HG02610 (cell line): ENCODE measurements around the gene BEND4.
A peak's percentile ranks its signal among the peaks of the same experiment; 100 is the strongest.
"Not testable (repeated sequence)": the region's sequence is repeated elsewhere in the genome, so short reads cannot be mapped to it uniquely, and the experiment has no call there.

Source experiments
- ATAC-seq: cut with Tn5 transposase; IDR thresholded peaks from one replicate; pipeline ENCODE4 v1.9.1; 2021; ENCODE audit warnings: mild to moderate bottlenecking, moderate library complexity; ENCODE audit not compliant: unreplicated experiment

The BEND4 gene

DNA sequence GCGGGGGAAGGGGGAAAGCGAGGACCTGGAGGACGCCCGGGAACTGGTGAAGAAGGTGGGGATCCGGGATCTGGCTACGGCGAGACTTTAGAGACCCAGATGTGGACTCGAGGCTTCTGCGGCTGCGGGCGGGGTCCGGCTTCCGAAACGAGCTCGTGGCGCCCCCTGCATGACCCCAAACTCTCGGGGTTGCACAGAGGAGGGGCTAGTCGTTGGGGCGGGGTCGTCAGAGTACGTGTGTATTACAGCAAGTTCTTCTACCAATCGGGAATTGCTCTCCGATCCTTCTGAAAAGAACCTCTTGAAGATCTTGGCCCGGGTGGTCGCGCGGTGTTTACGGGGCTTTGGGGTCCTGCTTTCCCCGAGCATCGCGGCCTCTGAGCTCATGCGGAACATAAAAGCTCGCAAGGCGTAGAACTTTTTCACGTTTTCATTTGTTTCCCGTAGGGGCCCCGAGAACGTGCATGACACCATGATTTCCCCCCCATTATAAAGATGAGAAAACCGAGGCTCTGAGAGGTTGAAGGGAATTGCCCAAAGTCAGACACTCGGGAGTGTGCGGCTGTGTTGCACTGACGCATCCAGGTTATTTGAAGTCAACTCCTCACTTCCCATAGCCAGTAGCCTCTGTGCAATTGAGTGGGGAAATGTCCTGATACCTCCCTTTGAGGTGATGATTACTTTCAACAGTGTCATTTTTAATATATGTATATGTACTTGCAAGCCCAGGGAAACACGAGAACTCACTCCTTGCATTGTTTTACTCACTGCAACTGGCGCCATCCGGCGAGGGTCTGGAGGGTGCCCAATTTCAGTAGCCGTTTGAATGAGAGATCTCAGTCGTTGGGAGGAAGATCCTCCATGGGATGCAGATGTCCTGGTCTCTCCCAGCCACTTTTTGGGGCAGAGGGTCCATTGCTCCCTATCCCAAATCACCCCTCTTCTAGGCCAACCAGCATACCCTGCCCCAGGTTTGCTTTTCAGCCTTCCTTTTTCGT lies at the start of gene BEND4:
TSS of gene BEND4 (minus strand) at position 149 of the 998 bp plus-strand sequence. CDS start 512 bp downstream, outside the sequence.
- peak; percentile 17 for ATAC-seq

DNA sequence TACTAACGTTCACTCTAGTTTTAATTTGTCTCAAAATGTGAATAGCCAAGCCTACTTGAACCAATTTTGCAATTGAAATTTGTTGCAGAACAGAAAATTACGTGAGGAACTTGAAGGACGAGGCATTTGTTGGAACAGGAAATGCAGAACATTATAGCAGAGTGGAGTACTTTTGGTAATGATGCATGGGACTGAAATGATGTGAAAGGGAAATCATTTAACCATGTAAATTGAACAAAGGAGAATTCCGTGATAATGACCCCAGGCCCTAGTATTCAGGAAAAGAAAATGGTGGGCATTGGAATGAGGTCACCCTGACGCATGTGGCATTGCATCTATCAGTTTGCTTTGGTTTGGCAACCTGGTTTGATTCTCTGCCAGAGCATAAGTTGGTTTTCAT lies 44.9 kb upstream of the BEND4 start:
- ATAC-seq, result no peak

DNA sequence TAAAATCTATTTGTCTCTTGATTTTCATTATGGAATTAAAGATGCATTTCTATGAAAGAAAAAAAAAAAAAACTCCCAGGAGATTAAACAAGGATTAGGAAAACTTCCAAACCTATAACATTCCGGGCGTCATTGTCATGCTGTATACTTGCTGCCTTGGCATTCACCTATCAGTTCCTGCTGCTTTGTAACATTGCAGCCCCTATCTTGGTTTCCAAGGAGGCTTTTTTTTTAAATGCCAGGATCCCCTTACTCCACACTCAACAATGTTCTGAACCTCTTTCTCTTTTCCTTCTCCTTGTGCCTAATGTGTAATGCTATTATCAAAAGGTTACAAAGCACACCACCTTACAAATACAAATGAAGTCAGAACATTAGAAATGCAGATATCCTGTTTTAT lies 20.5 kb upstream of the BEND4 start:
- no peak for ATAC-seq

DNA sequence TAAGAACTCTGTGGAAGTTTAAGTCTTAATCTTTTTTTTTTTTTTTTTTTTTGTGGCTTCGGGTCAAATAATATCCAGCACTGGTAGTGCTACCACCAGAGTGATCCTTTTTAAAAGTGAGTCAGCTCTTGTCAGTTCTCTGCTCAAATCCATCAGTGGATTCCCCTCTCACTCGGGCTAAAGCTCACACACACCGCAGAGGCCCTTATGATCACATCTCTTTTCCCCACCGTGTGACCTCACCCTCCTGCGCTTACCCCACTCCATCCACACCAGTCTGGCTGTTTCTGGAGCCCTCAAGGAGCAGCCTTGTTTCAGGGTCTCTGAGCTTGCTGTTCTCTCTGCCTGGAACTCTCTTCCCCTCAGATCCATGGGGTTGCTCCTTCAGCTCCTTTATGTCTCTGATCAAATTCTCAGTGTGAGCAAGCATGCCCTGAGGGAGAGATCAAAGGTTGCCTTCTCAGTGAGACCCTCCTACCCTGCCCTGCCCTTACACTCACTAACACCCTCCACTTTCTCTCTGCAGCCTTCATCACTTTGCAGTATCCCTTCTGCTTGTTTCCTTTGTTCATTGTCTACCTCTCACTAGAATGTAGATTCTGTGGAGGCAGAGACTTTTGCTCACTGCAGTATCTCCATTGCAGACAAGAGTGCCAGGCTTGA lies 19.8 kb upstream of the BEND4 start:
- ATAC-seq, result no peak

DNA sequence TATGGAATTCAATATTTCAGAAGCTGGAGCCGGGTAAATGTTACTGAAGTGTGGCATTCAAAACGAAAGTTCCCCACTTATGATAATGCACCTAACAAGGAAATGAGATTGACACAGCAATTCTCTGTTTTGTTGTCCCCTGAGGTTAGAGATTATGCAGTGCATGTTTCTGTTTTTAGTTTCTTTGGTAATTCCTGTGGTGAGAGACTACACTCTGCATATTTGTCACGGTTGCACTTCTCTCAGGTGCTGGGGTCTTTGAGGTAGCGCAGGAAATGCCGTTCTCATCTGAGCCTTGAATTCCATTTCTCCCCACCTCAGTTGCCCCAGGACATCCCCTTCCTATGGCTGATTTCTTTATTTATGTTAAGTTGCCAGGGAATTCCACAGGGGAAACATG lies 15.3 kb upstream of the BEND4 start:
- ATAC-seq, result peak; percentile 100

DNA sequence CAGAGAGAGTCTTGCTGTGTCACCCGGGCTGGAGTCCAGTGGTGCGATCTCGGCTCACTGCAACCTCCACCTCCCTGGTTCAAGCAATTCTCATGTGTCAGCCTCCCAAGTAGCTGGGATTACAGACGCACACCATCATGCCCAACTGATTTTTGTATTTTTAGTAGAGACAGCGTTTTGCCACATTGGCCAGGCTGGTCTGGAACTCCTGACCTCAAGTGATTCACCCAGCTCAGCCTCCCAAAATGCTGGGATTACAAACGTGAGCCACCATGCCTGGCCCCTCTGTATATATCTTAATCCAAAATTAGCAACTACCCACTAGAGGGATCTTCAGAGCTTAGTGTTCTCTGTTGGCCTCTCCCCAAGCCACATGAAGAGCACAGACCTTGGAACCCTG lies 13.7 kb upstream of the BEND4 start:
- ATAC-seq, result not testable (repeated sequence)

DNA sequence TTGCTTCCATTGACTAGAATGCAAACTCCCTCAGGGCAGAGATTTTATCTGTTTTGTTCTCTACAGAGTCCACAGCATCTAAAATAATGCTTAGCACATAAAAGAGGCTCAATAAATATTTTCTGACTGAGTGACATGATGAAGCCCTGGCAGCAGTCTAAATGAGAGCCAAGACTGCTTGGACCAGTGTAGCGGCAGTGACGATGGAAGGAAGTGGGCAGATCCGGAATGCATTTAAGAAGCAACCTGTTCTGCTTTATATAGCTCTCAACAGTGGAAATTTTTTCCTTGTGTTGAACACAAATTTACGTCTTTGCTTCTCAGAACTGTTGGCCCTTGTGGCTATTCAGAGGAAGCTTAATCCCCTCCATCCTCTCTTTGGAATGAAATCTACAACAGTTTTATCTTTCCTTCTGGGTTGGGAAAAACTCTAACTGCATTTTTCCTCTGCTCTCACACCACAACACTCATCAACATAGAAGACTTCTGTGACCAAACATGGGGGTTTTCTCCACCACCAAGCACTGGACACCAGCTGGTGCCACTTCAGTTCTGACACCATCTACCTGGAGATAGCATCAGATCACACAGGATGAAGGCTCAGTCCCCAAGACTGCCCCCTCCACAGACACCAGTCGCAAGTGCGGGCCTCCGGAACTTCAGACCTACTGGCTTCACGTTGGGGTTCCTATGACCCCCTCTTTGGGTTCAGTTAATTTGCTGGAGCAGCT lies 7.0 kb upstream of the BEND4 start:
- ATAC-seq, result peak; percentile 75

DNA sequence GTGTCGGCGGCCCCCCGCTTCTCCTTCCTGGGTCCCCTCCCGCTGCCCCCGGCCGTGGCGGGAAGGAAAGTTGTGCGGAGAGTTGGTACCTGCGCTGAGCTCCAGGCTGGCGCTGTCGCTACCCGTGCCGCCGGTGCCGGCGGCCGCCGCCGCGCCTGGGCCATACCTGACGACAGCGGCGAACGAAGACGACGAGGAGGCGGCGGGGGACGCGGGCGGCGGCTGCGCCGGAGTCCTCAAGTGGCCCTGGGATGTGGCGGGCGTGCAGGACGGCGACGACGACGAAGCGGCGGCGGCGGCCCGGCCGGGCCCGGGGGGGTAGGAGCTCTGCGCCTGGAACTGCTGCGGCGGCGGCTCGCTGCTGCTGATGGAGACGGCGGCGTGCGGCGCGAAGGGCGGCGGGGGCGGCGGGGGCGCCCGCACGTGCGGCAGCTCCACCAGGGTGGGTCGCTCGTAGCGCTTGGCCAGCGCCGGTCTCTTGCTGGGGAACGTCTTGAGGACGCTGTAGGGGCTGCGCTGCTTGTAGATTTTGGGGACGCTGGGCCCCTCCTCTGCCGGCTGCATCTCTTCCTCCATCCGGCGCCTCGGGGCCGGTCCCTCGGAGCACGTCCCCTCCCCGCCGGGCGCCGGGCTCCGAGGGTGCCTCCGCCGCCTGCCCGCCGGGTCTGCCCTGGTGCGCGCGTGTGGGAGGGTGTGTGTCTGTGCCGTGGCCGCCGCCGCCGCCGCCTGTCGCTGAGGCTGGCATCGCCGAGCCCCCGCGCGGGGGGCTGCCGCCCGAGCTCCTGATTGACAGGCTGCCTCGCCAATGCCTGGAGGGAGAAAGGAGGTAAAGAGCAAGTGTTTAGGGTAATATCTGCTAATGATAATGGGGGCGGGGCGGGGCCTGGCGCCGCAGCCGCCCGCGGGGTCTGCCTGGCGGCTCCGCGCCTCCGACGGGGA lies 618 bp downstream of the BEND4 start:
- ATAC-seq, result peak; percentile 69

DNA sequence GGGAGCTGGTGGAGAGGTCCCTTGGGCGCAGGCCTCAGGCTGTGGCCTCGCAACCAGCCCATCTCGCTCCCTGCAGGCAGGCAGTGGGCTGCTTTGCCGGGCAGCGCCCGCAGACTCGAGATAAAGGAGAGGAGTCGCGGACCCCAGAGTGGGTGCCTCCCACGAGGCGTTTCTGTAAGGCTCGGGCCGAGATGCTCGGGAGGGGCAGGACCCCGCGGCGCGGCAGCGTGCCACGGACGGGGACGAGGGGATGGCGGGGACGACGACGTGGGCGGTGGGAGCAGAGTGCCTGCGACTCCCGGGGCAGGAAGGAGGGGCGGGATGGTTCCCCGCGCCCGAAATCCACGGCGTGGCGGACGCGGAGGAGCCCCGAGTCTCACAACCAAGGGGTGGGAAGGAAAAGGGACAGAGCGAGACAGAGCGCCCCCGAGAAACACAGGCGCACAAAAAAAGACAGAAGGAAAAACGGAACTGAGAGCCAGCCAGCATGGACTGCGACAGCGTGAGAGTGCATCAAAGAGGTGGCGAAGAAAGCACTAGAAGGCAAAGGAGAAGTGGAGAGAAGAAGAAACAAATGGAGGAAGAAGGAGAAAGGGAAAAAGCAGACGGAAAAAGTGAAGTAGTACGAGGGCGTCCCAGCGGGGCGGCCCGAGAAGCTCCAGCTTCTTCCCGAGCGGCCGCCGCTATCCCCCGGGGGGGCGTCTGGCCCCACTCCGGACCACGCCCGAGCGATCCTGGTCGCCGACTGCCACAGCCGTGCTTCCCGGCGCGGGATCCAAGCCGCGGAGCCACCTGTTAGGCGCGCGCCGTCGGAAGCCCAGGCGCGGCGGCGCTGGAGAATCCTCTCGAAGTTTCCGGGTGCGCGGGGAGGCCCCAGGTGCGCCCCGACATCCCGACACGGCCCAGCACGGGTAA lies 1.5 kb downstream of the BEND4 start:
- peak; percentile 30 for ATAC-seq

DNA sequence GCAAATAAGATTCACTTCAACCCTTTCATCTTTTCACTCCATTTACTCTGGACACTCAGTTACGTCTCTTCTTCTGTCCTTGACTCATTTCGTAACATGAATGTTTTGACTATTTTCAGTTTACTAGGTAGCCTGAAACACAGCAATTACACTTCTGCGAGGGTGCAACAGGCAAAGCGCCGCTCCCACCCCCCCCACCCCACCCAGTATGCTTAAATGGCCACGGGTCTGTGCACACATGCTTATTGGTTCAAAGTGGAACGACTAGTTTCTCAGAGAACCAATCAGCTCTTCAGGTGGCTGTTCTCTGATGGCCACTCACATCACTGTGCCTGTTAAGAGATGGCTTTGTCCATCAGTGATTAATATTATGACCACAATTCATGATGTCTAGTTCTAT lies 3.5 kb downstream of the BEND4 start:
- ATAC-seq, result peak; percentile 28

DNA sequence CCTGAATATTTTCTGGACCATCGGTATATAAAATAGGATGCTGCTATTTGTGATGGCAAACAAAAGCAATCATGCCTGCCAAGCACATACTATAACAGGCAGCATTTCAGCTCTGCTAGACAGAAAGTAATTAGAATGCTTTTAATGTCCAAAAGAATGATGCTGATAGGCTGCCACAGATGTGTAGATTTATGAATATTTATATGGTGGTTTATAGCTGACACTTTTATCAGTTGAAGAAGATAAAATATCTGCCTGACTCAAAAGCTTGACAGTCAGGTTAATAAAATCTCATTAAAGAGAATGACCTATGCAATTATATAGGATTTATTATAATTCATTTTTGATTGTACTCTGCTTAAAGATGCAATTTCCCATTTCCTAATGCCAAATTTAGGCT lies 4.0 kb downstream of the BEND4 start:
- no peak for ATAC-seq

DNA sequence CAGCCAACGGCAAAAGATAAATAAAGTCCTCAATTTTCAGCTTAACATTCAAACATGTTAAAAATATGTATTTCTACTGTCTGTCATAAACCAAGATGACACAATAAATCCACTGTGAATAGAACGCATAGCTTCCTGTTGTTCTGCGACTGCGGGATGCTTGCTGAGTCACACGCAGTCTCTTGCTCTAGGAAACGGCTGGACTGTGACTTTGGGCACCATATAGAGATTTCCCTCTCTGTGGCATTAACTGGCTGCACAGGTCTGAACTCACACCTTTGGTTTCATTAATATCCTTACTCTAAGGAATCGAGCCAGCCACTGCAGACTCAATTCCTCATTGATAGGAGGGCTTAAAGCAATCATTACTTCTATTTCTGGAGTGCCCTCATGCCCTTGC lies 8.4 kb downstream of the BEND4 start:
- no peak for ATAC-seq

DNA sequence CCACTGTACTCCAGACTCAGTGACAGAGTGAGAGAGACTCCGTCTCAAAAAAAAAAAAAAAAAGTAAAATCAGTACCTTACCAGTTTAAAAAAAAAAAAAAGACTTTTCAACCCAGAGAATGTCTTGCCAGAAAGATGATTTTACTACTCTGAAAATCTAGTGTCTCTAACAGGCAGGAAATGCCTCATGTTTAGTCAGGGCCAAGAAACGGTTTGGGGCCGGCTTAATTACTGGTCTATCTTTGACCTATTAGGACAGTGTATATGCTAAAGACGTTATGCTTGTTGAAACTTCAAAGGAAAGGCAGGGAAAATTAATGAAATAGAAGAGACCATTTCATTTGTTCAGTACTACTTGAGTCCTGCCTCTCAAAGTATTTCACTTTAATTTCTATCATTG lies 9.9 kb downstream of the BEND4 start:
- no peak for ATAC-seq

DNA sequence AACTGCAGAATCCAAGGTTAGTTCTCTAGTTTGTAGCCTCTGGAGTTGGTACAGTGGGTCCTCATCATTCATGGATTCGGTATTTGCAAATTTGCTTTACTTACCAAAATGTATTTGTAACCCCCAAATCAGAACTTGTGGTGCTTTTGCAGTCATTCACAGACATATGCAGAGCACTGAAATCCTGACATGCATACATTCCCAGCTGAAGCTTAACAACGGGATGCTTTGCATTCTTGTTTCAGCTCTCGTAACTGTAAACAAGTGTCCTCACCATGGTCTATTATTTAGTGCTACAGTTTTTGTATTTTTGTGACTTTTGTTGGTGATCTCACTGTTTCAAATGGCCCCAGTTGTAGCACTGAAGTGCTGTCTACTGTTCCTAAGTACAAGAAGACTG lies 16.1 kb downstream of the BEND4 start:
- no peak for ATAC-seq

DNA sequence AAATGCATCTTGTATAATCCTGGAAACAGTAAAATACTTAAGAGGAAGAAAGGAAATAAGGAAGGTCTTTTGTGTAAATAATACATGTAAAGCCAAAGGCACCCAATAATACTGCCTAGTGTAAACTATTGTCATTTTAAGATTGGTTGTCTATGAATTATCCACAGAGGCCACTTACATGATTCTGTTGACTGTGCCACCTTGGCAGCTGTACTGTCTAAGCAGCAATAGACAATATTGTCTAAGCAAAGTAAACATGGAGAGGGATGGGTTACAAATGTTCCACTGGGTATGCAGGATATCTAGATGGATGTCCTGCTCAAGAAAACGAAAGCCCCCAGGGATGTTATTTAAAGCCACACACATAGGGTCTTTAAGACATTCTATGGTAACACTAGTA lies 19.4 kb downstream of the BEND4 start:
- ATAC-seq, result no peak

DNA sequence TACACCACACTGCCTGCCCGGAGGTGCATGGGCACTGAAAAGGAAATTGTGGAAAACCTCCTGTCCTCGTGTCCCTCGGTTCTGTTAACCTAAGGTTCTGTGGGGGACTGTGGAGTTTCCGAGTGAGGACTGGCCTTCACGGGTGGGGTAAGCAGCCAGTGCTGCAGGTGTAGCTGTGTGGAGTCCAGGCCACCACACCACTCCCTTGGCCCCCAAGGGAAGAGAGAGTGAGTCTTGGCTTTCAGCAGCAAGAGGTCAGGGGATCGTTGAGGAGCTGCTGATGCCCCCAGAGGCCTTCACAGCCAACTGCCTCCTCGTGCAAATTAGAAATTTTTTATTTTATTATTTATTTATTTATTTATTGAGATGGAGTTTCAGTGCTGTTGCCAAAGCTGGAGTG lies 20.4 kb downstream of the BEND4 start:
- no peak for ATAC-seq

DNA sequence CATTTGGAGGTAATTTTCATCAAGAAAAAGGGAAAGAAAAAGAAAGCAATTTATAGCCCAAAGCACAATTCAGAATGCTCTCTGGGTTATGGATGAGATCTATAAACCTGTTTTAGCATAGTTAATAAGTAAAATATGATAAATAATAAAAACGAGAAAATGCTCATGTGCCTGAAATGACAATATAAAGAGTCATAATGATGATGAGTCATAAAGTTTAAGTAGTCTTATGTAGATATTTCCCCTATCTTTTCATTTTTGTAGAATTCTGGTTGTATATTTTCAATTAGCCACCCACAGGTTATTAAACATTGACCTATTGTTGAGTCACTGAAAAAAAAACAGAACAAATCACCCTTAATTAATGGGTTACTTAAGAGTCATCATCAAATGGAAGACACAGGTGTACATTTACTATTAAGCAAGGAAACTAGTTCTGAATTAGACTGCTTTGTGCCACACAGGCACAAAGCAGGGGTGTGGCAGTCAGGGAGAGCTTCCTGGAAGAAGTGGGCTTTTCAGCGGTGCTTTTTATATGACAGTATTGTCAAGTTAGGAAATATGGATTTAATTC lies 29.3 kb downstream of the BEND4 start:
- no peak for ATAC-seq

DNA sequence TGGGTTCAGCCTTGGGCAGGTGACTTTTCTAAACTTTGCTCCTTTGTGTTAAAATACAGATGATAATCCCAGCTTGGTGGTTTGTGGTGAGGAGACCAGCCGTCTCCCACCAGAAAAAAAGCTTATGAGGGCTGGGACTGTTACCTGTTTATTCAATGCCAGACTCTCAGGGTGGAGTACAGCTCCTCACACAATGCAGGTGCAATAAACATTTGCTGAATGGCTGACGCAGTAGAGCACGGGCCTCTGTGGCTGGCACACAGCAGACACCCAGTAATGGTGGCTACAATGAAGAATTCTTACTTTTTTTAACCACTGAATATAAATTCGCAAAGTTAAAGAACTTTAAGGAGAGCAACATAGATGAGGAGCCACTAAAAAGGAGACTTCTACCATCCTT lies 30.2 kb downstream of the BEND4 start:
- no peak for ATAC-seq

DNA sequence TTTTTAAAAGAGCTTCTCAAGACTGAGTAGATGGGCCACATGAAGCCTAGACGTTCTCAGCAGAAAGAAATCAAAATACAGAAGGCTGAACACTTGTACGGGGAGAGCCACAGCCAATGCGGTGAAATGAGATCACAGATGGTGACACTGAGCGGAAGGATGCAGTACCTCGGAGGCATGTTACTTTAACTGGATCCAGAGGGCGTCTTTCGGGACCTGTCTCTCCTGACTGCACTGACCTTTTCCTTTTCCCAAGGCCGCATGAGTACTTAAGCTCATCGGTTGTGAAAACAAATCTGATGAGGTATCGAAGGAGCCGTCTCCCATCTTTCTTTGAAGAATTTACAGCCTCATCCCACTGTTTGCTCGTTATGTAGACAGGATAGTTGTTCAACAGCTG lies 32.6 kb downstream of the BEND4 start:
- no peak for ATAC-seq
